HG02840 (cell line): ENCODE measurements around the gene MAP3K3.

ENCODE experiments used
- ATAC-seq: cut with Tn5 transposase; IDR thresholded peaks from one replicate; pipeline ENCODE4 v1.9.1; 2021; ENCODE audit warnings: mild to moderate bottlenecking, moderate library complexity, moderate number of reproducible peaks; ENCODE audit not compliant: unreplicated experiment, low FRiP score

The MAP3K3 gene

GRCh38 chr17:63647936-63648335 lies 25.7 kb downstream of the MAP3K3 start:
- ATAC-seq, result no peak

GRCh38 chr17:63649813-63650212 lies 27.6 kb downstream of the MAP3K3 start:
- ATAC-seq, result no peak

DNA sequence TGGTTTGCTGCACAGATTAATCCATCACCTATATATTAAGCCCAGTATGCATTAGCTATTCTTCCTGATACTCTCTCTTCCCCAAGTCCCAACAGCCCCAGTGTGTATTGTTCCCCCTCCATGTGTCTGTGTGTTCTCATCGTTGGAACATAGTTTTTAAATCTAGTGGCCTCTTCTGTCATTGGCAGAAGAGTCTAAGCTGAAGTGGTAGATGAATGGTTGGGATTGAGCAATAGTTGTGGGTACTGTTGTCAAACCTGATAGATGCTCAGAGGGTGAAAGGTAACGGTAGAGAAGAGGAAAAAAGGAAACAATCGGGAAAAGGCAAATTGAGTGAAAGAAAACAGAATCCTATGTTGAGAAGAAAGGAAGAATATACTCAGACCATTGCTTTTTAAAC lies 29.9 kb downstream of the MAP3K3 start:
- no peak for ATAC-seq

DNA sequence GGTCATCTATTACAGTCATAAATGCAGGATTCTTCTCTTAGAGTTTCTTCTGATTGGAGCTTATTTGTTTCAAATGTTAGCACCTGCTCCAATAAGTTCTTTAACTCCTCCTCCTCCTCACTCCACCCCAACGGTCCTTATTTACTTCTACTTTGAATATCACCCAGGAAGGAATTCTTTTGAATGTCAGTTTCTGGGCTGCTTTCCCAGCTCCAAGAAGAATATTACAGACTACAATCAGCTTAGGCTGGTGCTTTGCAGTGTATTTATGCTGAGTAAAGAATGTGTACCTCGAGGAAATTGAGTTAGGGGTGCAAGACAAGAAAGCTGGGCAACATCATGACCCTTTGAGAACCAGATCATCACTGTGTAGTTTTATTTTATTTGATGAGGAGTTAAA lies 30.8 kb downstream of the MAP3K3 start:
- ATAC-seq, result no peak

DNA sequence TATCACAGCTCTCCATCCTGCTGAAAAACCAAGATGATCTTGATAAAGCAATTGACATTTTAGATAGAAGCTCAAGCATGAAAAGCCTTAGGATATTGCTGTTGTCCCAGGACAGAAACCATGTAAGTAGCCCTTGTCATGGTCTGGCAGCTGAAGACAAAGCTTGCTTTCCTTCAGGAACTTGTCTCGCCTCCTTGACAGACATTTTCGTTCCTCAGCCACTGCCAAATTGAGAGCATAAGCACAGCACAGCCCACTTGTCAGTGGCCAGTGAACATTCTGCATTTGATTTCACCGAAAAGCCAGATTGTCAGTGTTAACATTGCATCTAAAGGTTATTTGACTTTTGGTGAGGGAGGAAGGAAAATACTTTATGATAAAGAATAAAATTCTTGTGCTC lies 35.6 kb downstream of the MAP3K3 start:
- no peak for ATAC-seq

DNA sequence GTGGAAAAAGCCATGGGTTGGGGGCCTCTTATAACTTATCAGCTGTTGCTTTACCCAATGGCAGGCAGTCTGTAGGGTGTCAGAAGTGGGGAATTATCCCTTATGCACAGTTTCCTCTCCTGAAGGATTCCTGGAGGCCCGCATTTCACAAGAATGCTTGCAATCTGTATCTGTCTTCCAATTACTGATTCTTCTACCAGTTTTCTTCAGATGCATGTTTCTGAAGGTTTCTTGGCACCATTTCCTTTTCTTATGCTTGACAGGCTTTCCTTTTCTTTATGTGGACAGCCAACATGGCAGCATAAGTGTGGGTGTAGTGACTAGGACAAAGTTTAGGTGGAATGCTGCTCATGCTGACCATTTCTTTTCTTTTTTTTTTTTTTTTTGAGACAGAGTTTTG lies 36.1 kb downstream of the MAP3K3 start:
- ATAC-seq, result no peak

- no peak for ATAC-seq
These were observed 37.6 kb downstream of the MAP3K3 start for GRCh38 chr17:63659850-63660249.

DNA sequence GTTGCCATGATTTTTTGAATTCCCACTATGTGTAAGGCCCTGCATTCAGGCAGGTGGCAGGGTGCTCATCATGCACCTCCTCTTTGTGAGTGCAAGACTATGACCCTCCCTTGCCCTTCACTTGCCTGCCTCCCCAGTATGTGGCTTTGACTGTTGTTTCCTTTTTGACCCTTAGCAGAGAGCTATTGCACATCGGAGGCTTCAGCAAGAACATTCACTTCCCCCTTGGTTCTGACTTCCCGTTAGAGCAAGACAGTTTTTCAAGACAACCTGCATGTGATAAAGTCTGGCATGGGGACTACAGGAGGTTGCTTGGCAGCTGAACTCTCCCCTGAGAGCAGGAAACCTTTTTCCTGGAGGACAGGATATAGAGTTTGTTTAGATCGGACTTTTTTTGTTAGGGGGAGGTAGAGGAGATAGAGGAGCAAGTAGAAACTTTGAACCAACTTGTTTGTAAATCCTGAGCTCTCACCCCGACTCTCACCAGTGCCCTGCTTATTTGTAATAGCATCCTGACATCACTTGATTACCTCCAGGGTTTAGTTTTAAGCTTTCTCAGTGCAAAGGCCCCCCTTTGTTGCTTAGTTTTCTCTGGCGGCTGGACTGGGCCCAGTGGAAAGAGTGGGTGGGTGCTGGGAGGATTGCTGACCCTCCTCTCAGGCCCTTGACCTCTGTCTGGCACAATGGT lies 43.5 kb downstream of the MAP3K3 start:
- ATAC-seq, result no peak

GRCh38 chr17:63672856-63673255 lies 50.6 kb downstream of the MAP3K3 start:
- ATAC-seq, result no peak

DNA sequence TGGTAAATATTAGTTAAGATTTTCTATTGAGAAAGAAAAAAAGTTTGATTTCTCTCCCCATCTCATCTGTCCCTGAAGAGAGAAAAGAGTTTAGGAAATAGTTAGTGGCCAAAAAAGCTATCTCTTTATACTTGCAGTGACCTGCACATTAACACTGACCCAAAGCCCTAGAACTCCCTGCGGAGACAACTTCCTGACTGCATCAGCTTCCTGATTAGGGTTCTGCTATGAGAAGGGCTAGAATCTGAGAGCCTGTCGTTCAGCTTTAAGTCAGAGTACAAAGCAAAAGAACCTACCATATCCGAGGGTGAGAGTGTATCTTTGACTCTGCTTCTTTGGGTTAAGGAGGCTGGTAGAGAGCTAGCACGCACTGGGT lies 53.0 kb downstream of the MAP3K3 start:
- ATAC-seq, result no peak

GRCh38 chr17:63675607-63676546 lies 53.7 kb downstream of the MAP3K3 start:
- ATAC-seq, result no peak

DNA sequence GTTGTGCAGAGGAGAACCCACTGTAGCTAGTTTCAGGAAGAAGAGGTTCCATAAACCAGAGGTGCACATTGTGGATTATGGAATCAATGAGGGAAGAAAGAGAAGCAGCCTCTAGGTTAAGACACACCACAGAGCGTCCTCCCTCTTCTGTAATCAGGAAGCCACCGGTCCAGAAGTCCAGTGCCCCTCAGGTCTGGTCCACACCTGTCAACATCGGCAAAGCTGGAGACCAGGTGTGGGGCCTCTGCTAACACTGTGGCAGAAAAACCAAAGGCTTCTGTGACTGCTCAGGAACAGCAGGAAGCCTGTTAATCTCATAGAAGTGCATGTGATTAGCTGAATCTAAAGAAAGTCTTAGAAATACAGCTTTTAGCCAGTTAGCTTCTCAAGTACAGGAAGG lies 54.4 kb downstream of the MAP3K3 start:
- ATAC-seq, result no peak

GRCh38 chr17:63679214-63679613 lies 57.0 kb downstream of the MAP3K3 start:
- ATAC-seq, result no peak

GRCh38 chr17:63680700-63681099 lies 58.5 kb downstream of the MAP3K3 start:
- ATAC-seq, result no peak

DNA sequence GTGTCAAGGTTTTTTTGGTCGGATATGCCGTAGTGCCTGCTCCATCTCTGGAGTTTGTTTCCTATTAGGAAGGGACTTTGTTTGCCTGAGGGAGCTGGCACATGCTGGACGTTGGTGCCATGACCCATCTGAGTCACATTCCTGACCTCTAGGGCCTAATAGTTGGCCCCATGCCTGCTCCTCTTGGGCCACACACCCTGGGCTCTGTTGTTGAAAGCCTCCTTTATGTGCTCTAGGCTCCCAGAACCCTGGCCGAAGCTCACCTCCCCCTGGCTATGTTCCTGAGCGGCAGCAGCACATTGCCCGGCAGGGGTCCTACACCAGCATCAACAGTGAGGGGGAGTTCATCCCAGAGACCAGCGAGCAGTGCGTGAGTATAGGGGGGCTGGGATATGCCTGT lies 59.3 kb downstream of the MAP3K3 start:
- no peak for ATAC-seq

DNA sequence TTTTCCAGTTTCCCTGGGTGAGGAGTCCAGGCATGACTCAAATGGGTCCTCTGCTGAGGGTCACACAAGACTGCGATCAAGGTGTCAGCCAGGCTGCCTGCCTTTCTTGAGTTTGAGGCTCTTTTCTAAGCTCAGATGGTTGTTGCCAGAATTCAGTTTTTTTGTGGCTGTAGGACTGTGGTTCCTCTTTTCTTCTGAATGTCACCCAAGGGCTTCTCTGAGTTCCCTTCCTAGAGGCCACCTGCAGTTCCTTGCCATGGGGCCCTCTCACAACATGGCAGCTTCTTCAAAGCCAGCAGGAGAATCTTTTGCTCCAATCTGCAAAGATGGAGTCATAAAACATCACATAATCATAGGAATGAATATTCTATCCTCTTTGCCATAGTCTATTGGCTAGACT lies 60.2 kb downstream of the MAP3K3 start:
- no peak for ATAC-seq

GRCh38 chr17:63682981-63683380 lies 60.8 kb downstream of the MAP3K3 start:
- no peak for ATAC-seq

DNA sequence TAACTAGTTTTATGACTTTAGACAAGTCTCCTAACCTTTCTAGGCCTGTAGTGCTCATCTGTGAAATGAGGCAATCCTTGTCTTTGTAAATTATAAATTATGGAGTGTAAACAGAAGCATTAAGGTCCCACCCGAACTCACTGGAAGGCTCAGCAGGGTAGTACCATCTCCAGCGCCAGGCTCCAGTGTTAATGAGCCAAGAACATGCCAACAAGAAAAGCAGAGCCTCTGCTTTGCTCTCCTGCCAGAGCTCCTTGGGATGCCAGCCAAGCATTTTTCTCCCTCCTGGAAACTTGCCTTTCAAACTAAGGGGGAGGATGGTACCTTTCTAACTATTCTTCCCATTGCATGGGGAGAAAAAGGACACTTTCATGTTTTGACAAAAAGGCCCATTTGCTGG lies 62.8 kb downstream of the MAP3K3 start:
- no peak for ATAC-seq

DNA sequence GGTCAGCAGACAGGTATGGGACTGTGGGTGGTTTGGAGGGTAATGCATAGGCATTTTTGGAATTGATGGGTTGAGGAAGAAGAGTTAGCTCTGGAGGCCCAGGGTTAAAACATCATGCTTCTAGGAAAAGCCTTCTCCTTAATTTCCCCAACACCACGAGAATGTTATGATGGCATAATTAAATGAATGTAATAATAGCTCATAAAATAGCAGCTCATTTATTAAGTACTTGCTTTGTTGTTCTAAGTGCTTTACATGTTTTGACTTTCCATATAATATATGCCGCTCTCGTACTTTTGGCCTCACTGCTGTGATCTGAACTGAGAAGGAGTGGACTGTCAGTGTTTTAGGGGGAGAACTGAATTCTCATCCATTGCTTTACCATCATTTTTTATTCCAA lies 63.4 kb downstream of the MAP3K3 start:
- ATAC-seq, result no peak

- no peak for ATAC-seq
These were observed 64.0 kb downstream of the MAP3K3 start for GRCh38 chr17:63686138-63686685.

- no peak for ATAC-seq
These were observed 66.3 kb downstream of the MAP3K3 start for GRCh38 chr17:63688396-63689020.
